MM.1S (cell line): ENCODE results near the gene FOXP1.

Source experiments
- DNase-seq: peaks from one replicate; pipeline ENCODE4 v3.0.0-alpha.2; 2015
- H2AFZ ChIP-seq: fragments of 300-600 bp; sonication (generic); 2 replicates; pipeline ENCODE4 v1.6.0; 2016; ENCODE audit warnings: antibody characterized with exemption, low read length
- H3F3A ChIP-seq: fragments of 300-600 bp; sonication (generic); 2 replicates; pipeline ENCODE4 v1.6.1; 2016; ENCODE audit warnings: mild to moderate bottlenecking, antibody characterized with exemption, low read length, moderate library complexity, mixed read lengths; ENCODE audit not compliant: insufficient read depth
- H3K27ac ChIP-seq: fragments of 300-600 bp; sonication (generic); 2 replicates; pipeline ENCODE4 v1.5.1; 2016; ENCODE audit warnings: mild to moderate bottlenecking, low read length
- H3K27me3 ChIP-seq: fragments of 300-600 bp; sonication (generic); replicated peaks from 2 replicates; pipeline ENCODE4 v1.6.0; 2016; ENCODE audit warnings: low read length; ENCODE audit not compliant: insufficient read depth
- H3K36me3 ChIP-seq: fragments of 300-600 bp; sonication (generic); replicated peaks from 2 replicates; pipeline ENCODE4 v1.6.1; 2016; ENCODE audit warnings: mild to moderate bottlenecking, low read length, mixed read lengths; ENCODE audit not compliant: insufficient read depth
- H3K4me1 ChIP-seq: fragments of 300-600 bp; sonication (generic); 2 replicates; pipeline ENCODE4 v1.6.1; 2016; ENCODE audit warnings: low read length, mixed read lengths
- H3K4me2 ChIP-seq: fragments of 300-600 bp; sonication (generic); 2 replicates; pipeline ENCODE4 v1.6.0; 2016; ENCODE audit warnings: low read depth, low read length
- H3K4me3 ChIP-seq: fragments of 300-600 bp; sonication (generic); 2 replicates; pipeline ENCODE4 v1.5.1; 2016; ENCODE audit warnings: low read length, mixed read lengths
- H3K79me2 ChIP-seq: fragments of 300-600 bp; sonication (generic); 2 replicates; pipeline ENCODE4 v1.6.1; 2016; ENCODE audit warnings: mixed run types, low read length, mixed read lengths
- H3K9ac ChIP-seq: fragments of 300-600 bp; sonication (generic); 2 replicates; pipeline ENCODE4 v1.6.1; 2016; ENCODE audit warnings: low read length, mixed read lengths
- H3K9me2 ChIP-seq: fragments of 300-600 bp; sonication (generic); replicated peaks from 2 replicates; pipeline ENCODE4 v1.6.1; 2016; ENCODE audit warnings: mild to moderate bottlenecking, low read length, mixed read lengths; ENCODE audit not compliant: insufficient read depth
- H3K9me3 ChIP-seq: fragments of 300-600 bp; sonication (generic); replicated peaks from 2 replicates; pipeline ENCODE4 v1.6.1; 2016; ENCODE audit warnings: mild to moderate bottlenecking, low read length, mixed read lengths; ENCODE audit not compliant: insufficient read depth
- H4K20me1 ChIP-seq: fragments of 300-600 bp; sonication (generic); 2 replicates; pipeline ENCODE4 v1.6.1; 2016; ENCODE audit warnings: mild to moderate bottlenecking, low read length, moderate library complexity, mixed read lengths; ENCODE audit not compliant: insufficient read depth
- EZH2 ChIP-seq: fragments of 300-600 bp; sonication (generic); optimal IDR thresholded peaks from 2 replicates; pipeline ENCODE3; 2017; ENCODE audit warnings: low read depth, mild to moderate bottlenecking, antibody characterized with exemption, low read length, mixed read lengths
- EZH2phosphoT487 ChIP-seq: fragments of 300-600 bp; sonication (generic); IDR thresholded peaks from 2 replicates; pipeline ENCODE4 v1.6.1; 2018; ENCODE audit warnings: antibody characterized with exemption, low read length
- TF ChIP-seq, protein P1 (sequence below): fragments of 300-600 bp; sonication (generic); IDR thresholded peaks from 2 replicates; pipeline ENCODE4 v1.5.1; 2016; ENCODE audit warnings: antibody characterized with exemption, low read length, mixed read lengths

FOXP1 gene

DNA sequence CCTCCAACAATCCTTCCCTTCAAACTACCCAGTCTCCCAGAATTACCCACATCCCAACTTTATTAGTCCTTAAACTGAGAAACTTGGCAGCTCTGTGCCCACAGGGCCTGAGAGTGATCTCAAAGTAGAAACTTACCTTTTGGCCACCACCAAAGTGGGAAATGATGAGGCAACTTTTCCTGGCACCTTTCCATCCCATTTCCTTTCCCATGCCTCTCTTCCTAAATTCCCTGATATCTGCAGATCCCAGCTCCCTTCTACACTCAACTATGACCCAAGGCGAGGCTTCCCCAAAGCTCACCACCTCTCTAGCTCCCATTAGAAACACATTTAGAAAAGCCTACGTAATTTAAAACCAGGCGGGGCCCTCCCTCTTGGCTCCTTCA is 271.9 kb downstream of the FOXP1 start:
- no peaks in the 10 kb centered on the region for H3F3A ChIP-seq
- no peaks in the 10 kb centered on the region for H3K9me3 ChIP-seq
- no peak overlapping the region for H2AFZ ChIP-seq
- no peak for DNase-seq
- H3K4me2 ChIP-seq: no peak overlapping the region
- no peaks in the 10 kb centered on the region for H3K27me3 ChIP-seq
- no peak overlapping the region for H3K27ac ChIP-seq
- no peaks in the 10 kb centered on the region for H3K4me1 ChIP-seq
- H3K36me3 ChIP-seq: no peaks in the 10 kb centered on the region
- no peak overlapping the region for H3K4me3 ChIP-seq
- H3K9ac ChIP-seq: no peak overlapping the region
- no peaks in the 10 kb centered on the region for H3K9me2 ChIP-seq
- no peaks in the 10 kb centered on the region for H4K20me1 ChIP-seq
- no peaks in the 10 kb centered on the region for H3K79me2 ChIP-seq
- TF ChIP-seq, protein P1, sequence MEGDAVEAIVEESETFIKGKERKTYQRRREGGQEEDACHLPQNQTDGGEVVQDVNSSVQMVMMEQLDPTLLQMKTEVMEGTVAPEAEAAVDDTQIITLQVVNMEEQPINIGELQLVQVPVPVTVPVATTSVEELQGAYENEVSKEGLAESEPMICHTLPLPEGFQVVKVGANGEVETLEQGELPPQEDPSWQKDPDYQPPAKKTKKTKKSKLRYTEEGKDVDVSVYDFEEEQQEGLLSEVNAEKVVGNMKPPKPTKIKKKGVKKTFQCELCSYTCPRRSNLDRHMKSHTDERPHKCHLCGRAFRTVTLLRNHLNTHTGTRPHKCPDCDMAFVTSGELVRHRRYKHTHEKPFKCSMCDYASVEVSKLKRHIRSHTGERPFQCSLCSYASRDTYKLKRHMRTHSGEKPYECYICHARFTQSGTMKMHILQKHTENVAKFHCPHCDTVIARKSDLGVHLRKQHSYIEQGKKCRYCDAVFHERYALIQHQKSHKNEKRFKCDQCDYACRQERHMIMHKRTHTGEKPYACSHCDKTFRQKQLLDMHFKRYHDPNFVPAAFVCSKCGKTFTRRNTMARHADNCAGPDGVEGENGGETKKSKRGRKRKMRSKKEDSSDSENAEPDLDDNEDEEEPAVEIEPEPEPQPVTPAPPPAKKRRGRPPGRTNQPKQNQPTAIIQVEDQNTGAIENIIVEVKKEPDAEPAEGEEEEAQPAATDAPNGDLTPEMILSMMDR: no peak
- TF ChIP-seq EZH2phosphoT487 (no peak), EZH2 (no peak)

DNA sequence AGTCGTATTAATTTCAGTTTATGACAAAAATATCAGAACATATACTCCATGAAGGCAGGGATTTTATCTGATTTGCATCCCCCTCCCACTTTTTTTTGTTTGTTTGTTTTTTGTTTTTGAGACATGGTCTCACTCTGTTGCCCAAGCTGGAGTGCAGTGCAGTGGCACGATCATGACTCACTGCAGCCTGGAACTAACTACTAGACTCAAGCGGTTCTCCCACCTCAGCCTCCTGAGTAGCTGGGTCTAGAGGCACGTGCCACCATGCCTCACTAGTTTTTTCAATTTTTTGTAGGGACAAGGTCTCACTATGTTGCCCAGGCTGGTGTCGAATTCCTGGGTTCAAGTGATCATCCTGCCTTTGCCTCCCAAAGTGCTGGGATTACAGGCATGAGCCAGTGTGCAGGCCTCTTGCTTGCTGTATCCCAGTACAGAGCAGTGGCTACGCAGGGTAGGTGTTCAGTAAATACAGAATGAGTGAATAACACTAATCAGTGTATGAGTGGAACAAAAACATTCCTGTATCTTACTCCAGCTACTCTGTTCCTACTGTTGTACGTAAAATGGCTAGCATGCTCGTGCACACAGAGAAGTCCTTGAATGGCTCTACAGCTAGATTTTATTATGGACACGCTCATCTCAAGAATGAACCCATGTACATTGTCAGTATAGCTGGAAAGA is 272.4 kb downstream of the FOXP1 start:
- Histone ChIP-seq H3K4me2 (no peak overlapping the region), H3K27ac (no peak overlapping the region), H3K4me3 (no peak overlapping the region), H3K79me2 (no peaks in the 10 kb centered on the region), H3K9ac (no peak overlapping the region), H2AFZ (no peak overlapping the region), H3K4me1 (no peaks in the 10 kb centered on the region), H3K9me2 (no peaks in the 10 kb centered on the region), H3K9me3 (no peaks in the 10 kb centered on the region), H4K20me1 (no peaks in the 10 kb centered on the region), H3K36me3 (no peaks in the 10 kb centered on the region), H3F3A (no peaks in the 10 kb centered on the region), H3K27me3 (no peaks in the 10 kb centered on the region)
- TF ChIP-seq EZH2: no peak
- TF ChIP-seq, protein P1: no peak
- no peak for TF ChIP-seq EZH2phosphoT487
- DNase-seq: no peak

DNA sequence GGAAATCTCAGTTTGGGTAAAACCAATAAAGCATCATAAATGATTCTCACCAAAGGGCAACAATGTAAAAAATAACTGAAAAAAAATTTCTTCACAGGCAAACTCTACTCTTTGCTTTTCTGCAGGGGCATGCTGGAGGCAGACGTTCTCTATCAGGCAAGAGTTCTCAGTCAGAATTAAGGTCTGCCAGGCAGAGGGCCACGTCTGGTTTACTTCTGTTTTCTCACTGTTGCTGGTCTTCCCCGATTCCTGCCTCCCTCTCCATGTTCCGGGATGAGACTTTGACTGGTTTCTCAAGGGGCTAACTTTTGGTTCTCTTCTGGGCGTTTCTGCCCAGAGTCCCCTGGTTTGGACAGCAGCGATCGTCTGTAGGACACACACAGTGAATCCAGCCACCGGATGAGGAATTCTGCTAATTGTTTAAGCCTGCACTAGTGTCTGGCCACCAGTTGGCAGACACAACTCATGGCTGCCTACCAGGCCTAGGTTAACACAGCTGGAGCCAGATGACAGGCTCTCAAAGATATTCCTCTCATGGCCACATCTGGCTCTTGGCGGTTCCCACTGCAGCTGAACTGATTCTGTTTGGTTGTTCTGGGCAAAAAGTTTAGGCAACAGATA is 273.1 kb downstream of the FOXP1 start:
- no peak for DNase-seq
- Histone ChIP-seq H3K27ac (no peak overlapping the region), H3K9me3 (no peaks in the 10 kb centered on the region), H3K79me2 (no peaks in the 10 kb centered on the region), H3K9ac (no peak overlapping the region), H3K27me3 (no peaks in the 10 kb centered on the region), H3K36me3 (no peaks in the 10 kb centered on the region), H3K9me2 (no peaks in the 10 kb centered on the region), H4K20me1 (no peaks in the 10 kb centered on the region), H3K4me3 (no peak overlapping the region), H2AFZ (no peak overlapping the region), H3F3A (no peaks in the 10 kb centered on the region), H3K4me2 (no peak overlapping the region), H3K4me1 (no peaks in the 10 kb centered on the region)
- TF ChIP-seq EZH2 (no peak), EZH2phosphoT487 (no peak)
- TF ChIP-seq, protein P1: no peak
